Stimulated activated CD8-positive, alpha-beta memory T cell treated with anti-CD3 and anti-CD28 coated beads, Interleukin-4, amount 100 ng/mL, for 4 hours (primary cell): Measurements from ENCODE around the gene TDRD9.

Source experiments
- DNase-seq, 2 donors: peaks; one replicate each; pipeline ENCODE4 v3.0.0-alpha.2; 2020; ENCODE audit warnings: low read depth in 2 of 2, low spot score in 1 of 2

TDRD9 gene

DNA sequence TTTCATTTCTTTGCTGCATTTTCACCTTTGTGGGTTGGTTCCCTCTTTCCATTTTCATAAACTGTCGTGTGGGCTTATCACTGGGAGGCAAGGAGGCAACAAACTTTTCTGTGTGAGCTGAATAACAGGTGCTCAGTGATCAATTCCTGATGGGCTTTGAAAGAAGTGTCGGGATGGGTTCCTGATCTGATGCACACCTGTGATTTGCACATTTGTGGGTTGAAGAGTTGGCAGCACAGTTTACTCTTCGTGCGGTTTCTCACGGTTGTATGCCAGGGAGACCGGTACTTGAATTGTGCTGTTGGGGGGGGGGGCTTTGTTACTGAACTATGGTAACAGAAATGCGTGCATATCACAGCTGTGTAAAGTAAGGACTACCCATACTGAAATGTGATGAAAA, 141.3 kb downstream of the TDRD9 start:
- DNase-seq = no peak

DNA sequence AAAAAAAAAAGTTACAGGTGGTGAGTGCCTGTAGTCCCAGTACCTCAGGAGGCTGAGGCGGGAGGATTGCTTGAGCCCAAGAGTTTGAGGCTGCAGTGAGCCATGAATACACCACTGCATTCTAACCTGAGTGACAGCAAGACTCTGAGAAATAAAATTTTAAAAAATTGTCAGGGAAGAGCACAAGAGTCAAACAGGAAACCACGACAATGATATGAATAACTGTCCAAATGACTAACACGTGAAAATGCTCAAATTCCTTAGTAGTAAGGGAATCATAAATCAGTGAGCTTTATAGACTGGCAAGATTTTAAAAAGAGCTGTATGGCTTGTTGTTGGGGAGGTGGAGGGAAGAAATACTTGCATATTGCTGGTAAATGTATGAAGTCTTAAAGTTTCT, 144.3 kb downstream of the TDRD9 start:
- DNase-seq = no peak

DNA sequence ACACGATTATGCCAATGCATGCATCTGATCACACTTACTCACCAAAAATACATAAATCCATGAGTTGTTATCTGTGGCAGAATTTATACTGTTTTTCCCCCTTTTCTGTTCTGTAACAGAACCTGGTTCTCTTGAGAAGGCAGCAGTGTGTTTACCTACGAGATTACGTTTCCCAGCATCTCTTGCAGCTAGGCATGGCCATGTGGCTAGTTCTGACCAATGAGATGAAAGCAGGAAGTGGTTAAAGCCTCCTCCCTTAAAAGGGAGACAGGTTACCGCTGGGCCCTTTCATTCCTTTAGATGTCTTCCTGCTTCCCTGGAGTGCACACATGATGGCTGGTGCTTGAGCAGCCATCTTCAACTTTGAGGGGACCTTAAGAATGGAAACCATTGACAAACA, 145.5 kb downstream of the TDRD9 start:
- no peak for DNase-seq

DNA sequence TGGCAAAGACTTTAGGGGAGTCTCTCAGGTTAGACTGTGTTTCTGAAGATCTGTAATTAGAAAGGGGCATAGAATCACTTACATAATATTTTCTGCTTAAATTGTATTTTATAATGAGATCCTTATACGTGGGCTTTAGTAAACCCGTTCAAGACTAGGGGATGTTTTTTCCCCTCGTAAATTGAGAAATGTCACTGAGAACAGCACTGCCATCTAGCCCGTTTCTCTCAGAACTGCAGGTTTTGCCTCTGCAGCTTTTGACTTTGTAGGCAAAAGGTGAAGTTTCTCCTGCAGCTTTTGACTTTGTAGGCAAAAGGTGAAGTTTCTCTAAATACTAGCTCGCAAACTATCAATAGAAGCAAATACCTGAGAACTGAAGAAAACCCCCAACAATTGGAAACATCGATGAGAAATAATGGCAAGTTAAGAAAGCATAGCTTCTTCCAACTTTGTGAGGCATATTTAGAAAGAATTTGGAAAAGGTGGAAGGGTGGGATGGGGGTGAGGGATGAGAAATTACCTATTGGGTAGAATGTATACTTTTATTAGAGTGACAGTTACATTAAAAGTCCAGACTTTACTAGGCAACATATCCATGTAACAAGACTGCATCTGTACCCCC, 147.4 kb downstream of the TDRD9 start:
- DNase-seq = no peak

DNA sequence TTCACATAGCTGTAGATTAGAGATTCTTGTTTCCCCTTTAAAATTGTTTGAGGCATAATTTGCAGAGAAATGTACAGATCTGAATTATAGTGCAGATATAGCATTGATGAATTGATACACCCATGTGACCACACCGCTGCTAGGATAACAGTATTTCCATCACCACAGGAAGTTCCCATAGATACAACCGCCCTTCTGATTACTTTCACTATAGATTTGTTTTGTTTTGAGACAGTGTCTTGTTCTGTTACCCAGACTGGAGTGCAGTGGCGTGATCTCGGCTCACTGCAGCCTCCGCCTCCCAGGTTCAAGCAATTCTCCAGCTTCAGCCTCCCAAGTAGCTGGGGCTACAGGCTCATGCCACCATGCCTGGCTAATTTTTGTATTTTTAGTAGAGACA, 148.5 kb downstream of the TDRD9 start:
- no peak for DNase-seq

DNA sequence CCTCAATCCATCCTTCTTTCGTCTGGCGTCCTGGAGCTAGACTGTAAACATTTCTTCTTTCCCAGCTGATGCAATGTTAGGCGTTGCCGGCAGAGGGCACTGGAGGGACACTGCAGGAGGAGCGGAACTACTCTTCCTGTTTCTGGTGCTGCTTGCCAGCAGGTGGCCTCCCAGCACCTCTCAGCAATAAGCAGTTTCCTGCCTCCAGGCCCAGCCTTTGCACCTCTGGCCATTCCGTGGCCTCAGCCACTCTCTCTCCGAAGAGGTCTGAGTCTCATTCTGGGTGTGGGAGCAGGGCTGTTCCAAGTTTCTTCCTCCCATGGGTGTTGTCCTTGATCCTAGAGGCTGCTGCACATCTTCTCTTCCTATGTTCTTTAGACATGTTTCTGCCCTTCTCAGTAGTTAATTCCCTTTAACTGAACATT, 149.8 kb downstream of the TDRD9 start:
- peak; percentile 64 to 70 for DNase-seq

DNA sequence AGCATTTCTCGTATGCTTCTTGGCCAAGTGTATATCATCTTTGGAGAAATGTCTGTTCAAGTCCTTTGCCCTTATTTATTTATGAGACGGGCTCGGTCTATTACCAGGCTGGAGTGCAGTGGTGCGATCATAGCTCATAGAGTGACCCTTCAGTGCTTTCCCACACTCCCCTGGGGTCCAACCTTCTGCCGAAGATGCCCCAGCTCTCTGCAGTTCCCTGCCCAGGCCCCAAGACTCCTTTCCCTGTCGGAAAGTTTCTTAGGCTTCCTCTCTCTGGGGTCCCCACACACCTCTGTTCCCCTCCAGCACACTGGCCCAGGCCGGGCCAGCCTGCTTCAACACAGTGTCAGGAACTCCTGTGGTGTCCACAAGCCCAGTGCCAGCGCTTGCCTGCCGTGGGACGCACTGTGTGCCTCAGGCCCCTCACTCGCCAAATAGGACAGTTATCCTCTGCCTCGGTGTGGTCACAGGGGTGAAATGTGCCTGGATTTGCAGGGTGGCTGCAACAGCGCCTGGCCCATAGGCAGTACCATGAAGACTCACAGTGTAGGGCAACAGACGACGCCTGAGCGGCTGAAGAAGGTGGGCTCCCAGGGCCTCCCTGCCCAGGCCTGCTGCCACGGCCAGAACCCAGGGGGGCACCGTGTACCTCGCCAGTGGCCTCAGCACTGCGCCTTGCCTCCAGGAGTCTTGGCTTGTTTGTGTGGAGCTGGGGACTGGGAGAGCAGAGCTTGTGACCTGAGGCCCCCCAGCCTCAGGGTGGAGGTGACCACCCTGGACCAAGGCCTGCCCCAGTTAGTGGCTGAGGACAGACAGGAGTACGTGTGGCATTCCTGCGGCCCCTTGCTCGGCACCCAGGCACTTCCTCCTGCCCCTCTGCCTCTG, 152.4 kb downstream of the TDRD9 start:
- DNase-seq = no peak

DNA sequence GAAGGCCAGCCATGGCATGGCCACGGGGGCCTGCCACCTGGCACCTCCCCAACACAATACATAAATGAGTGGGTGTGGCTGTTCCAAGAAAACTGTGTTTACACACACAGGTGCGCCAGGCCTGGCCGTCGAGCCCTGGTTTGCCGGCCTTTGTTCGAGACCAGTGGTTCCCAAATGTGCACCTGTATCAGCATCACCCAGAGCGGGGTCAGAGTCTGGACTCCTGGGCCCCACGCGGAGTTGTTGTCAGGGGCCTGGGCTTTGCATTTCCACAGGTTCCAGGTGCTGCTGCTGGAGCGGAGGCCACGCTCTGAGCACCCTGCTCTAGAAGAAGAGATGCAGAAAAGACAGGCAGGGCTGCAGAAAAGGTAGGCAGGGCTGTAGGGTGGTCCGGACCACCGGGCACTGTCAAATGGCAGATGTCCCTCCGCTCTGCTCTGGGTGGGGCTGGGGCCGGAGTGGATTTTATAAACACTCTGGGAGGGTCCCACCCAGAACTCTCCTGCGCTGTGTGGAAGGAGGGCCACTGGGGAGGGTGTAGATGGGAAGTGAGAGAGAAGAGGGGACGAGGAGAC, 153.1 kb downstream of the TDRD9 start:
- DNase-seq = no peak

DNA sequence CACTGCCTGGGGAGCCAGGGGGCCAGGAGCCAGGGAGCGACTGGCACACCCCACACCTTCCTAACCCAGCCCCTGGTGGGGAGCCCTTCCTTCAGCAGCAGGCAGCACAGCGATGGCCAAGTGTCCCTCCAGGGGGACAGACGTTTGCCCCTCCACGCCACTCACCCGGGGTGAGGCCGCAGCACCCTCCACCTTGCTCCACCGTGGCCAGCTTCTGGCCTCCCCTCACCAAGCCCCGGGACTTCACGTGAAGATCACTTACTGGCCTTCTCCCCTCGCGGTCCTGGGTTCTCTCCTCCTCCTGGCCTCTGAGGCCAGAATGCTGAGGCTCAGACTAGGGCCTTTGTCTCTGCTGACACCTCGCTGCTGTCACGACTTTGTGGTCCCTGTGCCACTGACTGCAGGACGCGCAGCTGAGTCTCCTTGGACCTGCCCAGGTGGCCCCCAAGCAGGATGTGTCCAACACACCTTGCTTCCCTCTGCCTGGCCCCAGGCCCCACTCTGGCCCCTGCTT, 153.8 kb downstream of the TDRD9 start:
- DNase-seq = no peak

DNA sequence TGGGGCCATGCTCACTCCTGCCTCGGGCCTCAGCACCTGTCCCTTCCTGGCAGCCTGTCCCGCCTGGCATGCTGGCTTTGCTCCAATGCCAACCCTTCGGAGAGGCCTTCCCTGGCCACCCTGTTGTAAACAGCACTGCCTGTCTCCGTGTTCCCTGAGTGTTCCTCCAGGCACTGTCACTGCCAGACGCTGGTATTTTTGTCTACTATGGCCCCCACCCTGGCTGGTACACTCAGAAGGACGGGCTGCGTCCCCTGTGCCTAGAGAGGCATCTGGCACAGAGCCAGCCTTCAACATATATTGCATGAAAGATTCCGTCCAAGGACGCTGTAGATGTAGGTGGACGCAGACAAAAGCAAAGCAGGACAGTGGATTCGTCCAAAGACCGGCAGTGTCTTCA, 154.6 kb downstream of the TDRD9 start:
- DNase-seq = no peak

DNA sequence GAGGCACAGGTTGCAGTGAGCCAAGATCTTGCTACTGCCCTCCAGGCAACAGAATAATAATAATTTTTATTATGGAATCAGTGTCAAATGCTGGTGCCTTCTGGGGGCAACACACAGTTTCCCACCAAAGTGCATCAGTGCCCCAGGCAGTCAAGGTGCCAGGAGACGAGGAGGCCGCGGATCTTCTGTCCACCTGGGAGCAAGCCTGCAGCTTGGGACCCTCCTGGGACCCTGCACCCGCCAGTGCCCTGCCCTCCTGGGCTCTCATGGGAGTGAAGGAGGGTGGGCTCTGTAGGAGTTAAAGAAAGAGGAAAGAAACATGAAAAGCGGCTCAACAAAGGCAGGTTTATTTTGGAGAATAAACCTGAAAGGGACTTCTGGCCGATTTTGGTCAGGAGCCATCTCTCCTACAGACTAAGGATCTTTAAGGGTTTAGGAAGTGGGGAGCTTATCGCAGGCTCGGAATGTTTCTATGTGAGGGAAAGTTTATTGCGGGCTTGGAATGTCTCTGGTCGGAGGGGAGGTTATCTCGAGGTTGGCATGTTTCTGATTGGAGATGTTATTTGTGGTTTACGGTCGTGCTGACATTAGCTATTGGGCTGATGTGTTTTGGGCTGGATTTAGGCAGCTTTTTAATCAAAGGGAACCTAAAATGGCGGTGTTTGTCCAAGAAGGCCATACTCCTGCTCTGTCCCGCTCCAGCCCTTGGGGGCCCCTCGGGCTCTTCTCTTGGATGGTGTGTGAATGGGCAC, 156.2 kb downstream of the TDRD9 start:
- DNase-seq = no peak

DNA sequence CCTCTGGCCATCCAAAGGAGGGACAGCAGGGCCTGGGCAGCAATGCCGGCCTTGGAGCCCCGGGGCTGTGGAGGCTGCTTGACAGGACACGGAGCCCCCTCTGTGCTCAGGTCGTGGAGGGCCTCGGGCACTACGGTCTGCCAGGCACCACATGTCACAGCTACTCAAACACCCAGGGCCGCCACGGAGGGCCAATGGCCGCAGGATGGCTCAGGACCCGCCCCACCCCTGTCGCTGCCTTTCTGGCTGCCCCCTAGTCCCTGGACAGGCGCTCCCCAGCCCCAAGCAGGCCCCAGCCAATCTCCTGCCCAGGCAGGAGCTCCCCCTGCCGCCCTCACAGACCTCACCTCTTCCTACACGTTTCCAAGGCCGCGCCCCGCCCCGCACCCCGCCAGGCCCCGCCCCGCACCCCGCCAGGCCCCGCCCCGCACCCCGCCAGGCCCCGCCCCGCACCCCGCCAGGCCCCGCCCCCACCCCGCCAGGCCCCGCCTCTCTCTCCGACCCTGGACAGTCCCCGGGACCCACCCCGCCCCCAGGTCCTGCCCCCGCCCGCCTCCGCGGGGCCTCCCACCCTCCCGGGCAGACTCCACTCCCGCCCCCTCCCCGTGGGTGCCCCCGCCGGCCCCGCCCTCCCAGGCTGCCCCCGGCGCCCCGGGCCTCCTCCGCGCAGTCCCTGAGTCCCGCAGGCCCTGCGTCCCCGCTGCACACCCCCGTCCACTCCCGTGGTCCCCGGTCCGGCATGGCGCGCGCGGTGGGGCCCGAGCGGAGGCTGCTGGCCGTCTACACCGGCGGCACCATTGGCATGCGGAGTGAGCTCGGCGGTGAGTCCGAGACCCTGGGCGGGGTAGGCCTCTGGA, 157.0 kb downstream of the TDRD9 start, which contains the start of gene ASPG:
Gene ASPG (plus strand): TSS at position 669 of the 857 bp plus-strand sequence. CDS start 71 bp downstream, at position 740.
- no peak for DNase-seq

DNA sequence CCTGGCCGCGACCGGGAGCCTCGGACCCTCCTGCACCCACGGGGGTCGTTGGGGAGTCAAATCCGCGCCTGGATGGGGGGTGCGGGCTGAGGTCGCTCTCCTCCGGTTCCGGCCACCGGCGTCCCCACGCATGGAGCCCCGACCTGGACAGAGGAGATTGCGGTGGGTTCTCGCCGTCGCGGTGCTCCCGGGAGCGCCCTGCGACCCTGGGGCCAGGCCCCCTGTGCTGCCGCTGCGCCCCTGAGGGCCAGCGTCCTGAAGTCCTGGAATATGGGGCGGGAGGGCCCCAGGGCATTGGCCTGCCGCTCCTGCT, 157.6 kb downstream of the TDRD9 start:
- DNase-seq = no peak

DNA sequence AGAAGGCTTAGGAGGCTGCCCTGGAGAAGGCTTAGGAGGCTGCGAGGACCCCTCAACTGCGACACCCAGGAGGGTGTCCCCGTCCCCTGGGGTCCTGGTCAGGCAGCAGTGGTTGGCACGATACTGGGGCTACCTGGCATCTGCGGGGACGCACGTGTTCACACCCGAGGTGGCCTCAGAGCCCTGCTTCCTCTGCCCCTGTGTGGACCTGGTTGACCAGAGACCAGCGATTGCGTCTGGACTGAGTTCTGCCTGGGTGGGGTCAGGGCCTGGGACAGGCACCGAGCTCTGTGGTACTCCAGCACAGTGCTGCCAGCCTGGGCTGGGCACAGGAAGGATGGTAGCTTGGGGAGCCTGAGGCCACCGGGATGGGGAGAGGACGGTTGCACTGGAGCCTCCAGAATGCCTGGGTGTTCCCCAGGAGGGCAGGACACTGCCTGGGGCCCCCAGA, 158.0 kb downstream of the TDRD9 start:
- DNase-seq = no peak

DNA sequence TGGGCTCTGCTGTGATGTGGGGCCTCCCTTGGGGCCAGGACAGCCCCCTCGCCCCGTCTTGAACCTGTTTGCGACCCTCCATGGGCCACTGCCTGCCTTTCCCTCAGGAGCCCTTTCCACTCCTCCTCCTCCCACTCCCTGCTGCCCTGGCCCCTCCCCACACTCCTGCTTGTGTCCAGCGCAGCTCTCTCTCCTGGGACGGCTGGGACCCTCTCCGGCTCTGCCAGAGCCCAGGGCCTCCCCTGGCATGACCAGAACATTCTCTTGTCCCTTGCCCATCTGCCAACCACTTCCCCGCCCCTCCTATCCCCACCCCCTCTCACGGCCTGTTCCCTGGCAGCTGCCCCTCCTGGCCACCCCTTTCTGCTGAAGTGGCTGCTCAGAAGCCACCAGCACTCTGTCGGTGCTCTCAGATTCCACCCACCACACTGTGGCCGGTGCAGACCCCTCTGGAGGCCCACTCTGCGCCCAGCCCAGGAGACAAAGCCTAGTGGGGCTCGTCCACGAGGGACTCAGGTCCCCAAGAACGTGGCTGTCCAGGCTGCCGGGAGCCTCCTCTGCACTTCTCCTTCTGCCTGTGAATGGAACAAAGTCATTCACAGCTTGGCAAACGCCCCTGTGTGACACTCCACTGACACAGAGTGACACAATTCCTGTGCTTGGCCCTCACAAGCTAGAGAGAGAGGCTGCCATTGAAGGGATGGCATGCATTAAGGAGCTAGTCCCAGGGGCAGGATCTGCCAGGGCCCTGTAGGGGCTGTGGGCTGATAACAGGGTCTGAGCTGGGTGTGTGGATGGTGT, 158.6 kb downstream of the TDRD9 start:
- DNase-seq = no peak

DNA sequence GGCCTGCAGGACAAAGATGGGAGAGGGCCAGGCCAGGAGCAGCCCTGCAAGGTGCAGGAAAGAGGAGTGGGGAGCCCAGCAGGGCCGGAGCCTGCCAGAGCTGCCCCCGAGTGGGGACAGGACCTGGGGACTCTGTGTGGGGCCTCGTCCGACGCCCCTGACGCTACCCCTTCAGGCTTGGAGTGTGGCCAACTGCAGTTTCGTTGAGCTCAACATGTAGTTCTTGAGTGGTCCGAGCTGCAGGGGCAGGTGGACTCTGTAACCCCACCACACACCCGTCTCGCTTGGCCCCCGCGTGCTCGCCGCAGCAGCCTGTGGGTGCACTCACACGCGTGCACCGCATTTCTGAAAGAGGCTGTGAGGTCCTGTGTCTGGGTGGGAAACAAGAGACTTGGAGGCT, 159.2 kb downstream of the TDRD9 start:
- DNase-seq = no peak

DNA sequence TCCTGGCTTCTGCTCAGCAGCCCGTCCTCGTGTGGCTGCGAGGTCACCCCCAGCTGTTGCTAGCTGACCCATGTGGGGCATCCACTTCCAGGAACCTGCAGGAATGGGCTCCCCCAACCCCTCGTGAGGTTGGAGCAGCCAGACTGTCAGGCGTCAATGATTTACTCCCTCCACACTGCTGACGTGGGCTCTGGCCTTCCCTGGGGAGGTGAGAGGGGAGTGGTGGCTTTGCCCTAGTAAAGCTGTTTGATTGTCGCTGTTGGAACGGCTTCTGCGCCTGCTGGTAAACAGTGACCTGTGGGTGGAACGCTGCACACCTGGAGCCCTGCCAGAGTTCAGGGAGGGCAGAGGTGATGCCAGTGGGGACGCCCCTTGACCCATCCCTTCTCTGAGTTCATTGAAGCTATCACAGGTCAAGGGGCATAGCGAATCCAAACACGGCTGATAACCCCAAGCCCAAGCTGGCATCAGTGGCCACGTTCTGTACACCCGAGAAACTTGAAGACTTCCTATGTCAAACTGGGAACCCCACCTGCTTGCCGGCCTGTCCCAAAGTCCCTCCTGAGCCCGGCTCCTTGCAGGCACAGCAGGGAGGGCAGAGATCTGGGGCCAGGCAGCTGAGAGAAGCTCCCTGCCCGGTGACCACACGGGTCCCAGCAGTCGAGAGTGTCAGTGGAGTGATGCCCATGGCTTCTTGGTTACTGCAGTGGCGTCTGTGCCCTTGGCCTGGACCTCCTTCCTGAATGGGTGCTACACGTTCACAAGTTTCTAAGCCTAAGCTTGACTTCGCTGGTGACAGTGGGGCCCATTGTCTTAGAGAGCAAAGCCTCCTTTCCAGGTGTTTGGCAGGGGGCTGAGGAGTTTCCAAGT, 160.0 kb downstream of the TDRD9 start:
- DNase-seq = no peak

DNA sequence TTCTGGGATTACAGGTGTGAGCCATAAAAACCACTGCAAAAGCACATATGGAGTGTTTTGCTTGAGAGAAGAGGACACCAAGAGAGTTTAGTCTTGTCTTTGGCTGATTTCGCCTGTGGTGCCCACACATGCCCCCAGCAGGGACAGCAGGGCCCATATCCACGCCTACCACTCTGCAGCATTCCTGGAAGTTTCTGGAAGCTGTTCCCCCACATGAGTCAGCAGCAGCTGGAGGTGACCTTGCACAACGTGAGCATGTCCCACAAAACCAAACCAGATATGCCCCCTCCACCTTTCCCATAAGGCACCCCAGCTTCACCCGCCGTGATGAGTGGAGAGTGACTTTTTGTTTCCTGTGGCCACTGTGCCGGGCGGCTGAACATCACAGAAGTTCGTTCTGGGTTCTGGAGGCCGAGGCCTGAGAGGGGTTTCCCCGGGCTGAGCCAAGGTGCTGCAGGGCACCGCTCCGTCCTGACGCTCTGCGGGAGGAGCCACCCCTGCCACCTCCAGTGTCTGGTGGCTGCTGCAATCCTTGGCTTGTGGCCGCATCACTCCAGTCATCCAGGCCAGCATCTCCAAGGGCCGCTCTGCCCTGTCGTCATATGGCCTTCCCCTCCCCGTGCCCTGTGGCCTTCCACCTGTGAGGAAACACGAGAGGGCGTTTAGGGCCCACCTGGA, 162.0 kb downstream of the TDRD9 start:
- DNase-seq = no peak
